HEK293 (cell line): ENCODE measurements around the gene SYTL1.

ENCODE experiments used
- CTCF ChIA-PET: fragments of 350-600 bp; formaldehyde crosslinking; extraction: SDS; loops from one replicate; lab custom pipeline; 2021; ENCODE audit warnings: antibody characterized with exemption; lab: Yijun Ruan, JAX
- POLR2A ChIA-PET: fragments of 300-600 bp; formaldehyde crosslinking; extraction: SDS; loops from one replicate; lab custom pipeline; 2020; ENCODE audit warnings: antibody characterized with exemption, inconsistent platforms; lab: Yijun Ruan, JAX
- H3K27ac ChIP-seq: fragments of 200-500 bp; sonication (Bioruptor generic); 2 replicates; pipeline ENCODE4 v1.5.1; 2014; ENCODE audit warnings: low read depth, low read length, control low read depth, inconsistent platforms; ENCODE audit errors: extremely low read depth
- H3K36me3 ChIP-seq, 2 experiments: fragments of 200-500 bp in 1 of 2; sonication (Bioruptor generic) in 1 of 2; 1 replicate in 1 of 2; 2 replicates in 1 of 2; pipeline ENCODE4 v1.5.1; 2014 to 2017; ENCODE audit warnings: inconsistent platforms in 2 of 2, low read length in 2 of 2; ENCODE audit not compliant: control insufficient read depth in 2 of 2, insufficient read depth in 1 of 2
- H3K4me1 ChIP-seq: fragments of 200-500 bp; sonication (Bioruptor generic); 2 replicates; pipeline ENCODE4 v1.5.1; 2014; ENCODE audit warnings: mild to moderate bottlenecking, low read length, inconsistent platforms; ENCODE audit not compliant: control insufficient read depth, insufficient read depth
- H3K4me3 ChIP-seq: 2 replicates; pipeline ENCODE4 v1.5.1; 2011; ENCODE audit warnings: low read depth, mild to moderate bottlenecking, control low read depth, low read length, moderate library complexity
- H3K9me3 ChIP-seq: fragments of 200-500 bp; sonication (Bioruptor generic); 2 replicates; pipeline ENCODE4 v1.5.1; 2014; ENCODE audit warnings: low read depth, low read length, inconsistent platforms; ENCODE audit not compliant: control insufficient read depth, insufficient read depth
- BCL11A ChIP-seq: fragments of 450-650 bp; formaldehyde crosslinking; IDR thresholded peaks from 2 replicates; pipeline ENCODE4 v1.5.1; 2016; ENCODE audit warnings: low read depth, missing biosample characterization, missing genetic modification characterization
- GFI1B ChIP-seq: fragments of 450-650 bp; formaldehyde crosslinking; IDR thresholded peaks from 2 replicates; pipeline ENCODE4 v1.5.1; 2016; ENCODE audit warnings: missing biosample characterization, missing genetic modification characterization
- IKZF3 ChIP-seq: fragments of 450-650 bp; IDR thresholded peaks from 2 replicates; pipeline ENCODE4 v1.5.0; 2018; ENCODE audit warnings: missing biosample characterization, mild to moderate bottlenecking, missing genetic modification characterization, moderate library complexity
- KLF1 ChIP-seq: fragments of 450-650 bp; formaldehyde crosslinking; IDR thresholded peaks from 2 replicates; pipeline ENCODE4 v1.5.1; 2016; ENCODE audit warnings: missing biosample characterization, missing genetic modification characterization
- KLF9 ChIP-seq: fragments of 450-650 bp; formaldehyde crosslinking; IDR thresholded peaks from 2 replicates; pipeline ENCODE4 v1.5.1; 2016; ENCODE audit warnings: missing biosample characterization, missing genetic modification characterization, low read depth
- OSR2 ChIP-seq: fragments of 450-650 bp; formaldehyde crosslinking; IDR thresholded peaks from 2 replicates; pipeline ENCODE4 v1.5.1; 2016; ENCODE audit warnings: missing biosample characterization, missing genetic modification characterization
- RBAK ChIP-seq: fragments of 450-650 bp; formaldehyde crosslinking; IDR thresholded peaks from 2 replicates; pipeline ENCODE4 v1.5.1; 2016; ENCODE audit warnings: missing biosample characterization, missing genetic modification characterization
- YY2 ChIP-seq: fragments of 450-650 bp; formaldehyde crosslinking; IDR thresholded peaks from 2 replicates; pipeline ENCODE4 v1.5.1; 2016; ENCODE audit warnings: missing biosample characterization, missing genetic modification characterization
- ZBTB17 ChIP-seq: fragments of 450-650 bp; formaldehyde crosslinking; IDR thresholded peaks from 2 replicates; pipeline ENCODE4 v1.5.1; 2016; ENCODE audit warnings: missing biosample characterization, missing genetic modification characterization
- ZBTB48 ChIP-seq: fragments of 450-650 bp; formaldehyde crosslinking; IDR thresholded peaks from 2 replicates; pipeline ENCODE4 v1.5.1; 2016; ENCODE audit warnings: missing biosample characterization, missing genetic modification characterization
- ZBTB7A ChIP-seq: fragments of 450-650 bp; formaldehyde crosslinking; IDR thresholded peaks from 2 replicates; pipeline ENCODE4 v1.5.1; 2016; ENCODE audit warnings: low read depth, missing biosample characterization, missing genetic modification characterization
- ZFHX2 ChIP-seq: fragments of 450-650 bp; formaldehyde crosslinking; conservative IDR thresholded peaks from 2 replicates; pipeline ENCODE4 v1.5.1; 2016; ENCODE audit warnings: missing biosample characterization, missing genetic modification characterization
- ZNF133 ChIP-seq: fragments of 450-650 bp; formaldehyde crosslinking; IDR thresholded peaks from 2 replicates; pipeline ENCODE4 v1.5.1; 2016; ENCODE audit warnings: missing biosample characterization, missing genetic modification characterization
- ZNF16 ChIP-seq: fragments of 450-650 bp; formaldehyde crosslinking; IDR thresholded peaks from 2 replicates; pipeline ENCODE4 v1.5.1; 2016; ENCODE audit warnings: low read depth, missing biosample characterization, missing genetic modification characterization
- ZNF19 ChIP-seq: fragments of 450-650 bp; formaldehyde crosslinking; IDR thresholded peaks from 2 replicates; pipeline ENCODE4; 2016; ENCODE audit warnings: missing biosample characterization, missing genetic modification characterization, low read depth
- ZNF354C ChIP-seq: fragments of 450-650 bp; formaldehyde crosslinking; IDR thresholded peaks from 2 replicates; pipeline ENCODE4 v1.5.1; 2016; ENCODE audit warnings: missing biosample characterization, missing genetic modification characterization, low read depth, borderline replicate concordance
- ZNF394 ChIP-seq: fragments of 450-650 bp; formaldehyde crosslinking; IDR thresholded peaks from 2 replicates; pipeline ENCODE4 v1.5.1; 2016; ENCODE audit warnings: missing biosample characterization, missing genetic modification characterization, mild to moderate bottlenecking, moderate library complexity, borderline replicate concordance
- ZNF473 ChIP-seq: fragments of 450-650 bp; formaldehyde crosslinking; IDR thresholded peaks from 2 replicates; pipeline ENCODE4 v1.5.1; 2017; ENCODE audit warnings: missing biosample characterization, missing genetic modification characterization
- ZNF521 ChIP-seq: fragments of 450-650 bp; formaldehyde crosslinking; IDR thresholded peaks from 2 replicates; pipeline ENCODE4 v1.5.1; 2017; ENCODE audit warnings: missing biosample characterization, mild to moderate bottlenecking, missing genetic modification characterization
- ZNF585B ChIP-seq: fragments of 450-650 bp; formaldehyde crosslinking; IDR thresholded peaks from 2 replicates; pipeline ENCODE4 v1.5.1; 2016; ENCODE audit warnings: missing biosample characterization, missing genetic modification characterization
- ZNF776 ChIP-seq: fragments of 450-650 bp; formaldehyde crosslinking; IDR thresholded peaks from 2 replicates; pipeline ENCODE4 v1.5.0; 2017; ENCODE audit warnings: missing biosample characterization, missing genetic modification characterization, borderline replicate concordance
- ZNF785 ChIP-seq: fragments of 450-650 bp; formaldehyde crosslinking; IDR thresholded peaks from 2 replicates; pipeline ENCODE4 v1.5.1; 2016; ENCODE audit warnings: missing biosample characterization, missing genetic modification characterization
- ZNF830 ChIP-seq: fragments of 450-650 bp; IDR thresholded peaks from 2 replicates; pipeline ENCODE4 v1.5.0; 2018; ENCODE audit warnings: missing biosample characterization, missing genetic modification characterization, low read depth, mild to moderate bottlenecking, moderate library complexity
- ZNF837 ChIP-seq: fragments of 450-650 bp; formaldehyde crosslinking; IDR thresholded peaks from 2 replicates; pipeline ENCODE4 v1.5.1; 2016; ENCODE audit warnings: missing biosample characterization, missing genetic modification characterization
- TF ChIP-seq, protein P1 (sequence below): fragments of 450-650 bp; formaldehyde crosslinking; IDR thresholded peaks from 2 replicates; pipeline ENCODE4 v1.5.1; 2017; ENCODE audit warnings: missing biosample characterization, missing genetic modification characterization
- TF ChIP-seq, protein P2 (sequence below): fragments of 450-650 bp; formaldehyde crosslinking; IDR thresholded peaks from 2 replicates; pipeline ENCODE4 v1.5.1; 2016; ENCODE audit warnings: missing biosample characterization, missing genetic modification characterization
- TF ChIP-seq, protein P3 (sequence below): fragments of 450-650 bp; formaldehyde crosslinking; IDR thresholded peaks from 2 replicates; pipeline ENCODE4 v1.5.1; 2016; ENCODE audit warnings: missing biosample characterization, missing genetic modification characterization
- TF ChIP-seq, protein P4 (sequence below): fragments of 450-650 bp; formaldehyde crosslinking; IDR thresholded peaks from 2 replicates; pipeline ENCODE4 v1.5.1; 2017; ENCODE audit warnings: missing biosample characterization, missing genetic modification characterization
- TF ChIP-seq, protein P5 (sequence below): fragments of 450-650 bp; formaldehyde crosslinking; IDR thresholded peaks from 2 replicates; pipeline ENCODE4 v1.5.1; 2016; ENCODE audit warnings: missing biosample characterization, missing genetic modification characterization
- TF ChIP-seq, protein P6 (sequence below): sonication (generic); formaldehyde crosslinking; IDR thresholded peaks from 2 replicates; pipeline ENCODE4 v1.8.1; 2022; ENCODE audit warnings: mild to moderate bottlenecking, moderate library complexity, missing genetic modification reagents

SYTL1 gene

DNA sequence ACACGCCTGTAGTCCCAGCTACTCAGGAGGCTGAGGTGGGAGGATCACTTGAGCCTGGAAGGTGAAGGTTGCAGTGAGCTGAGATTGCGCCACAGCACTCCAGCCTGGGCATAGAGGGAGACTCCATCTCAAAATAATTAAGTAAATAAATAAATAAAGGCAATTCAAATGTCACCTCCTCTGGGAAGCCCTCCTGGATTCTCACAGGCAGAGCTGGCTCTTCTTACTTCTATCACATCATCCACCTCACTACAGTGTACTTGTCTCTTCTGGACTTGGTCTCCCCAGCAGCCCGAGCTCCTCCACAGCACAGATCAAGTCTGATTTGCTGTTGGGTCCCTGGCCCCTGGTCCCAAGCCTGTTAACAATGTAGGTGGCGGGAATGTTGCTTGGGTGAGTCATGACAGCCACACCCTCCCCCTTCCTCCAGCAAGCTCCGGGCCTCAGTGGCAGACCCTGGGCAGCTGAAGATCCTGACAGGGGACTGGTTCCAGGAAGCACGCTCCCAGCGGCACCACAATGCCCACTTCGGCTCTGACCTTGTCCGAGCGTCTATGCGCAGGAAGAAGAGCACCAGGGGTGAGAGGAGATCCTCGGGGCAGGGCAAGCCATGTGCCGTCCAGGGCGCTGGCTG is 5.3 kb downstream of the SYTL1 start:
- peaks cover 0 to 11% of the 10 kb centered on the region in 2 experiments; a peak in 1 of 3 replicates for H3K36me3 ChIP-seq
- no peak overlapping the region for H3K27ac ChIP-seq
- no peak overlapping the region for H3K4me3 ChIP-seq
- CTCF ChIA-PET: interaction anchor here (0.8 to 4.7 kb wide), 4 partner anchors 10 to 46 kb away, joined by 3 to 34 read pairs (median 5); partner anchors contain the start of gene MAP3K6
- POLR2A ChIA-PET: interaction anchor here (0.9 kb wide), 1 partner anchor 19 kb away, joined by 3 read pairs; no protein-coding TSS in a partner anchor
- no peaks in the 10 kb centered on the region for H3K9me3 ChIP-seq
- H3K4me1 ChIP-seq: peaks cover 4% of the 10 kb centered on the region
- no peak for TF ChIP-seq ZBTB17
- TF ChIP-seq, protein P1, sequence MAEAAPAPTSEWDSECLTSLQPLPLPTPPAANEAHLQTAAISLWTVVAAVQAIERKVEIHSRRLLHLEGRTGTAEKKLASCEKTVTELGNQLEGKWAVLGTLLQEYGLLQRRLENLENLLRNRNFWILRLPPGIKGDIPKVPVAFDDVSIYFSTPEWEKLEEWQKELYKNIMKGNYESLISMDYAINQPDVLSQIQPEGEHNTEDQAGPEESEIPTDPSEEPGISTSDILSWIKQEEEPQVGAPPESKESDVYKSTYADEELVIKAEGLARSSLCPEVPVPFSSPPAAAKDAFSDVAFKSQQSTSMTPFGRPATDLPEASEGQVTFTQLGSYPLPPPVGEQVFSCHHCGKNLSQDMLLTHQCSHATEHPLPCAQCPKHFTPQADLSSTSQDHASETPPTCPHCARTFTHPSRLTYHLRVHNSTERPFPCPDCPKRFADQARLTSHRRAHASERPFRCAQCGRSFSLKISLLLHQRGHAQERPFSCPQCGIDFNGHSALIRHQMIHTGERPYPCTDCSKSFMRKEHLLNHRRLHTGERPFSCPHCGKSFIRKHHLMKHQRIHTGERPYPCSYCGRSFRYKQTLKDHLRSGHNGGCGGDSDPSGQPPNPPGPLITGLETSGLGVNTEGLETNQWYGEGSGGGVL (tag by site-specific recombination): no peak
- no peak for TF ChIP-seq ZNF585B (tag by site-specific recombination)
- TF ChIP-seq GFI1B (tag by site-specific recombination): no peak
- no peak for TF ChIP-seq ZNF785
- TF ChIP-seq ZBTB7A (tag by site-specific recombination): no peak
- peak; percentile 52 for TF ChIP-seq ZBTB48 (tag by site-specific recombination)
- TF ChIP-seq ZNF776 (tag by site-specific recombination): no peak
- TF ChIP-seq ZNF830: no peak
- no peak for TF ChIP-seq ZNF521 (tag by site-specific recombination)
- TF ChIP-seq ZNF19 (tag by site-specific recombination): no peak
- TF ChIP-seq, protein P2, sequence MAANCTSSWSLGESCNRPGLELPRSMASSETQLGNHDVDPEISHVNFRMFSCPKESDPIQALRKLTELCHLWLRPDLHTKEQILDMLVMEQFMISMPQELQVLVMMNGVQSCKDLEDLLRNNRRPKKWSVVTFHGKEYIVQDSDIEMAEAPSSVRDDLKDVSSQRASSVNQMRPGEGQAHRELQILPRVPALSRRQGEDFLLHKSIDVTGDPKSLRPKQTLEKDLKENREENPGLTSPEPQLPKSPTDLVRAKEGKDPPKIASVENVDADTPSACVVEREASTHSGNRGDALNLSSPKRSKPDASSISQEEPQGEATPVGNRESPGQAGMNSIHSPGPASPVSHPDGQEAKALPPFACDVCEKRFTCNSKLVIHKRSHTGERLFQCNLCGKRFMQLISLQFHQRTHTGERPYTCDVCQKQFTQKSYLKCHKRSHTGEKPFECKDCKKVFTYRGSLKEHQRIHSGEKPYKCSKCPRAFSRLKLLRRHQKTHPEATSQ (tag by site-specific recombination): no peak
- no peak for TF ChIP-seq IKZF3 (tag by site-specific recombination)
- TF ChIP-seq, protein P3, sequence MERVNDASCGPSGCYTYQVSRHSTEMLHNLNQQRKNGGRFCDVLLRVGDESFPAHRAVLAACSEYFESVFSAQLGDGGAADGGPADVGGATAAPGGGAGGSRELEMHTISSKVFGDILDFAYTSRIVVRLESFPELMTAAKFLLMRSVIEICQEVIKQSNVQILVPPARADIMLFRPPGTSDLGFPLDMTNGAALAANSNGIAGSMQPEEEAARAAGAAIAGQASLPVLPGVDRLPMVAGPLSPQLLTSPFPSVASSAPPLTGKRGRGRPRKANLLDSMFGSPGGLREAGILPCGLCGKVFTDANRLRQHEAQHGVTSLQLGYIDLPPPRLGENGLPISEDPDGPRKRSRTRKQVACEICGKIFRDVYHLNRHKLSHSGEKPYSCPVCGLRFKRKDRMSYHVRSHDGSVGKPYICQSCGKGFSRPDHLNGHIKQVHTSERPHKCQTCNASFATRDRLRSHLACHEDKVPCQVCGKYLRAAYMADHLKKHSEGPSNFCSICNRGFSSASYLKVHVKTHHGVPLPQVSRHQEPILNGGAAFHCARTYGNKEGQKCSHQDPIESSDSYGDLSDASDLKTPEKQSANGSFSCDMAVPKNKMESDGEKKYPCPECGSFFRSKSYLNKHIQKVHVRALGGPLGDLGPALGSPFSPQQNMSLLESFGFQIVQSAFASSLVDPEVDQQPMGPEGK (tag by site-specific recombination): no peak
- no peak for TF ChIP-seq ZNF354C (tag by site-specific recombination)
- TF ChIP-seq OSR2 (tag by site-specific recombination): no peak
- no peak for TF ChIP-seq ZNF837 (tag by site-specific recombination)
- TF ChIP-seq, protein P4, sequence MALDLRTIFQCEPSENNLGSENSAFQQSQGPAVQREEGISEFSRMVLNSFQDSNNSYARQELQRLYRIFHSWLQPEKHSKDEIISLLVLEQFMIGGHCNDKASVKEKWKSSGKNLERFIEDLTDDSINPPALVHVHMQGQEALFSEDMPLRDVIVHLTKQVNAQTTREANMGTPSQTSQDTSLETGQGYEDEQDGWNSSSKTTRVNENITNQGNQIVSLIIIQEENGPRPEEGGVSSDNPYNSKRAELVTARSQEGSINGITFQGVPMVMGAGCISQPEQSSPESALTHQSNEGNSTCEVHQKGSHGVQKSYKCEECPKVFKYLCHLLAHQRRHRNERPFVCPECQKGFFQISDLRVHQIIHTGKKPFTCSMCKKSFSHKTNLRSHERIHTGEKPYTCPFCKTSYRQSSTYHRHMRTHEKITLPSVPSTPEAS (tag by site-specific recombination): no peak
- TF ChIP-seq ZNF394 (tag by site-specific recombination): no peak
- TF ChIP-seq KLF9 (tag by site-specific recombination): peak; percentile 38; the same call in 1 of the 2 replicates
- no peak for TF ChIP-seq ZNF133 (tag by site-specific recombination)
- TF ChIP-seq BCL11A (tag by site-specific recombination): no peak
- peak; percentile 70 for TF ChIP-seq KLF1 (tag by site-specific recombination)
- TF ChIP-seq ZNF473 (tag by site-specific recombination): no peak
- peak; percentile 32; the same call in 1 of the 2 replicates for TF ChIP-seq ZFHX2 (tag by site-specific recombination)
- TF ChIP-seq RBAK: no peak
- TF ChIP-seq, protein P5, sequence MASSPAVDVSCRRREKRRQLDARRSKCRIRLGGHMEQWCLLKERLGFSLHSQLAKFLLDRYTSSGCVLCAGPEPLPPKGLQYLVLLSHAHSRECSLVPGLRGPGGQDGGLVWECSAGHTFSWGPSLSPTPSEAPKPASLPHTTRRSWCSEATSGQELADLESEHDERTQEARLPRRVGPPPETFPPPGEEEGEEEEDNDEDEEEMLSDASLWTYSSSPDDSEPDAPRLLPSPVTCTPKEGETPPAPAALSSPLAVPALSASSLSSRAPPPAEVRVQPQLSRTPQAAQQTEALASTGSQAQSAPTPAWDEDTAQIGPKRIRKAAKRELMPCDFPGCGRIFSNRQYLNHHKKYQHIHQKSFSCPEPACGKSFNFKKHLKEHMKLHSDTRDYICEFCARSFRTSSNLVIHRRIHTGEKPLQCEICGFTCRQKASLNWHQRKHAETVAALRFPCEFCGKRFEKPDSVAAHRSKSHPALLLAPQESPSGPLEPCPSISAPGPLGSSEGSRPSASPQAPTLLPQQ: no peak
- TF ChIP-seq, protein P6, sequence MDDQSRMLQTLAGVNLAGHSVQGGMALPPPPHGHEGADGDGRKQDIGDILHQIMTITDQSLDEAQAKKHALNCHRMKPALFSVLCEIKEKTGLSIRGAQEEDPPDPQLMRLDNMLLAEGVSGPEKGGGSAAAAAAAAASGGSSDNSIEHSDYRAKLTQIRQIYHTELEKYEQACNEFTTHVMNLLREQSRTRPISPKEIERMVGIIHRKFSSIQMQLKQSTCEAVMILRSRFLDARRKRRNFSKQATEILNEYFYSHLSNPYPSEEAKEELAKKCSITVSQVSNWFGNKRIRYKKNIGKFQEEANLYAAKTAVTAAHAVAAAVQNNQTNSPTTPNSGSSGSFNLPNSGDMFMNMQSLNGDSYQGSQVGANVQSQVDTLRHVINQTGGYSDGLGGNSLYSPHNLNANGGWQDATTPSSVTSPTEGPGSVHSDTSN (CRISPR knock-in tag): no peak
- no peak for TF ChIP-seq YY2 (tag by site-specific recombination)
- TF ChIP-seq ZNF16 (tag by site-specific recombination): no peak
